Measurements from ENCODE around the gene YWHAQ.

Gene YWHAQ

GRCh38 chr2:9630736-9631552 is at the start of gene YWHAQ:
YWHAQ (minus strand) TSS chr2:9630997; CDS start chr2:9630452, 545 bp downstream.
- peak; percentile 97 for DNase-seq

GRCh38 chr2:9680082-9680481 is 49.3 kb upstream of the YWHAQ start:
- no peak for DNase-seq

GRCh38 chr2:9679218-9679617 is 48.4 kb upstream of the YWHAQ start:
- DNase-seq = no peak

GRCh38 chr2:9678544-9678943 is 47.7 kb upstream of the YWHAQ start:
- DNase-seq = no peak

- DNase-seq = no peak
Observed at GRCh38 chr2:9675415-9676351, 44.9 kb upstream of the YWHAQ start.

GRCh38 chr2:9674891-9675414 is 44.2 kb upstream of the YWHAQ start:
- DNase-seq = no peak

GRCh38 chr2:9673914-9674481 is 43.2 kb upstream of the YWHAQ start:
- DNase-seq = no peak

GRCh38 chr2:9668687-9669345 is 38.0 kb upstream of the YWHAQ start:
- no peak for DNase-seq

GRCh38 chr2:9667826-9668225 is 37.0 kb upstream of the YWHAQ start:
- DNase-seq = no peak

- no peak for DNase-seq
Observed at GRCh38 chr2:9666306-9666705, 35.5 kb upstream of the YWHAQ start.

GRCh38 chr2:9665898-9666297 is 35.1 kb upstream of the YWHAQ start:
- no peak for DNase-seq

GRCh38 chr2:9664365-9664764 is 33.6 kb upstream of the YWHAQ start:
- no peak for DNase-seq

- DNase-seq = no peak
Observed at GRCh38 chr2:9663008-9663879, 32.4 kb upstream of the YWHAQ start.

- DNase-seq = no peak
Observed at GRCh38 chr2:9661261-9661660, 30.5 kb upstream of the YWHAQ start.

- DNase-seq = no peak
Observed at GRCh38 chr2:9660781-9661180, 30.0 kb upstream of the YWHAQ start.

GRCh38 chr2:9660154-9660553 is 29.4 kb upstream of the YWHAQ start:
- DNase-seq = no peak

GRCh38 chr2:9658972-9659371 is 28.2 kb upstream of the YWHAQ start:
- no peak for DNase-seq

GRCh38 chr2:9657731-9658130 is 26.9 kb upstream of the YWHAQ start:
- DNase-seq = no peak

- DNase-seq = no peak
Observed at GRCh38 chr2:9657083-9657482, 26.3 kb upstream of the YWHAQ start.

GRCh38 chr2:9656270-9656766 is 25.5 kb upstream of the YWHAQ start:
- peak; percentile 76 for DNase-seq
